ENCODE results near the gene DDHD1.

DDHD1 gene

GRCh38 chr14:53151523-53152183 lies 1.5 kb downstream of the DDHD1 start:
- TF ChIP-seq, protein P1, sequence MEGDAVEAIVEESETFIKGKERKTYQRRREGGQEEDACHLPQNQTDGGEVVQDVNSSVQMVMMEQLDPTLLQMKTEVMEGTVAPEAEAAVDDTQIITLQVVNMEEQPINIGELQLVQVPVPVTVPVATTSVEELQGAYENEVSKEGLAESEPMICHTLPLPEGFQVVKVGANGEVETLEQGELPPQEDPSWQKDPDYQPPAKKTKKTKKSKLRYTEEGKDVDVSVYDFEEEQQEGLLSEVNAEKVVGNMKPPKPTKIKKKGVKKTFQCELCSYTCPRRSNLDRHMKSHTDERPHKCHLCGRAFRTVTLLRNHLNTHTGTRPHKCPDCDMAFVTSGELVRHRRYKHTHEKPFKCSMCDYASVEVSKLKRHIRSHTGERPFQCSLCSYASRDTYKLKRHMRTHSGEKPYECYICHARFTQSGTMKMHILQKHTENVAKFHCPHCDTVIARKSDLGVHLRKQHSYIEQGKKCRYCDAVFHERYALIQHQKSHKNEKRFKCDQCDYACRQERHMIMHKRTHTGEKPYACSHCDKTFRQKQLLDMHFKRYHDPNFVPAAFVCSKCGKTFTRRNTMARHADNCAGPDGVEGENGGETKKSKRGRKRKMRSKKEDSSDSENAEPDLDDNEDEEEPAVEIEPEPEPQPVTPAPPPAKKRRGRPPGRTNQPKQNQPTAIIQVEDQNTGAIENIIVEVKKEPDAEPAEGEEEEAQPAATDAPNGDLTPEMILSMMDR (conservative IDR thresholded peaks at IDR 0.05; ENCODE audit: low read length): peak; percentile 33
- DNase-seq (ENCODE audit: low read depth): peak; percentile 35
- H3K4me3 ChIP-seq (ENCODE audit: low read length): peak overlapping the region; percentile 89

GRCh38 chr14:53149668-53150316 lies 3.3 kb downstream of the DDHD1 start:
- TF ChIP-seq, protein P1 (conservative IDR thresholded peaks at IDR 0.05; ENCODE audit: low read length): no peak
- no peak overlapping the region for H3K4me3 ChIP-seq (ENCODE audit: low read length)
- no peak for DNase-seq (ENCODE audit: low read depth)

GRCh38 chr14:53148671-53149070 lies 4.5 kb downstream of the DDHD1 start:
- TF ChIP-seq, protein P1 (conservative IDR thresholded peaks at IDR 0.05; ENCODE audit: low read length): no peak
- peak; percentile 13 for DNase-seq (ENCODE audit: low read depth)
- H3K4me3 ChIP-seq (ENCODE audit: low read length): no peak overlapping the region

- H3K4me3 ChIP-seq (ENCODE audit: low read length): no peak overlapping the region
- no peak for DNase-seq (ENCODE audit: low read depth)
- TF ChIP-seq, protein P1 (conservative IDR thresholded peaks at IDR 0.05; ENCODE audit: low read length): no peak
Observed at GRCh38 chr14:53147893-53148292, 5.2 kb downstream of the DDHD1 start.

- TF ChIP-seq, protein P1 (conservative IDR thresholded peaks at IDR 0.05; ENCODE audit: low read length): no peak
- H3K4me3 ChIP-seq (ENCODE audit: low read length): no peak overlapping the region
- DNase-seq (ENCODE audit: low read depth): no peak
Observed at GRCh38 chr14:53147208-53147607, 5.9 kb downstream of the DDHD1 start.

DNA sequence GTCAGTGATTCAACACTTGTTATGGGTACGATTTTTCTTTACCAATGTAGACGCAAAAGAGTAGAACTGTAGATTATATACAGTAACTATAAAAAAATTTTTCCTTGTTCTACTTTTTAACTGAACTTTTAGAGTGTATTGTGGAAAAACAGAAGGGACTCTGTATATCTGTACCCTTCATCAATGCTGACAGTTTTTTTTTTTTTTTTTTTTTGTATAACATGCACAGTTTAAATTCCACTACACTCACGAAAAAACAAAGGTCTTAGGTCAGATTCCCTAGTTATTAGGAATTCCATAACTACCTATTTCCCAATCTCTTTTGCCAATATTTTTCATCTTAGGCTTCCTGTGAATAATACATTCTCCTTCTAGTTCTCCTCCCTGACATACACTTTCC lies 6.4 kb downstream of the DDHD1 start:
- no peak for DNase-seq (ENCODE audit: low read depth)
- H3K4me3 ChIP-seq (ENCODE audit: low read length): no peak overlapping the region
- TF ChIP-seq, protein P1 (conservative IDR thresholded peaks at IDR 0.05; ENCODE audit: low read length): no peak

GRCh38 chr14:53144244-53144643 lies 8.9 kb downstream of the DDHD1 start:
- DNase-seq (ENCODE audit: low read depth): no peak
- no peak overlapping the region for H3K4me3 ChIP-seq (ENCODE audit: low read length)
- TF ChIP-seq, protein P1 (conservative IDR thresholded peaks at IDR 0.05; ENCODE audit: low read length): no peak
